Measurements from ENCODE around the gene NF1. TPM values are rescaled to one million over a fixed set of nuclear protein-coding genes. Genes with fewer than 3 reads are reported as not detected.

NF1 gene
- total RNA-seq, 4 donors from 2014 or later = 66.8 to 106 (median 95.6) TPM

DNA sequence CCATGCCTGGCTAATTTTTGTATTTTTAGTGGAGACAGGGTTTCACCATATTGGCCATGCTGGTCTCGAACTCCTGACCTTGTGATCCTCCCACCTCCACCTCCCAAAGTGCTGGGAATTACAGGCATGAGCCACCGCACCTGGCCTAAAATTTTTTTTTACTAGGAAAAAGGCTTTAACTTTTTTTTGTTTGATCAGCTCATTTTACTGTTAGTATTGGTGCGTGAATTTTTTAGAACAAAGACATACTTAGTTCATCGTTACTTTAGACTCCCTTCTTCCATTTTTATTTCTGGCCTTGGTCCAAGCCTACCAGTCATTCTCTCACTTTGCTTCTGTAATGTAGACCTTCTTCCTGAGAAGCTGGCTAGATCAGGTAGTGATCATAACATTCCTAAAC lies 271.3 kb downstream of the NF1 start:
- no peak overlapping the region for H3K27ac ChIP-seq
- peaks cover 0 to 25% (median 0%) of the 10 kb centered on the region in 3 donors for H3K36me3 ChIP-seq
- no peaks in the 10 kb centered on the region for H3K4me1 ChIP-seq
- no peak for DNase-seq
- H3K27me3 ChIP-seq = no peaks in the 10 kb centered on the region
- no peaks in the 10 kb centered on the region for H3K9me3 ChIP-seq
- TF ChIP-seq POLR2A (IDR thresholded peaks at IDR 0.05) = no peak
- TF ChIP-seq, protein P1, sequence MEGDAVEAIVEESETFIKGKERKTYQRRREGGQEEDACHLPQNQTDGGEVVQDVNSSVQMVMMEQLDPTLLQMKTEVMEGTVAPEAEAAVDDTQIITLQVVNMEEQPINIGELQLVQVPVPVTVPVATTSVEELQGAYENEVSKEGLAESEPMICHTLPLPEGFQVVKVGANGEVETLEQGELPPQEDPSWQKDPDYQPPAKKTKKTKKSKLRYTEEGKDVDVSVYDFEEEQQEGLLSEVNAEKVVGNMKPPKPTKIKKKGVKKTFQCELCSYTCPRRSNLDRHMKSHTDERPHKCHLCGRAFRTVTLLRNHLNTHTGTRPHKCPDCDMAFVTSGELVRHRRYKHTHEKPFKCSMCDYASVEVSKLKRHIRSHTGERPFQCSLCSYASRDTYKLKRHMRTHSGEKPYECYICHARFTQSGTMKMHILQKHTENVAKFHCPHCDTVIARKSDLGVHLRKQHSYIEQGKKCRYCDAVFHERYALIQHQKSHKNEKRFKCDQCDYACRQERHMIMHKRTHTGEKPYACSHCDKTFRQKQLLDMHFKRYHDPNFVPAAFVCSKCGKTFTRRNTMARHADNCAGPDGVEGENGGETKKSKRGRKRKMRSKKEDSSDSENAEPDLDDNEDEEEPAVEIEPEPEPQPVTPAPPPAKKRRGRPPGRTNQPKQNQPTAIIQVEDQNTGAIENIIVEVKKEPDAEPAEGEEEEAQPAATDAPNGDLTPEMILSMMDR (IDR thresholded peaks at IDR 0.05) = no peak
- no peak overlapping the region for H3K4me3 ChIP-seq

DNA sequence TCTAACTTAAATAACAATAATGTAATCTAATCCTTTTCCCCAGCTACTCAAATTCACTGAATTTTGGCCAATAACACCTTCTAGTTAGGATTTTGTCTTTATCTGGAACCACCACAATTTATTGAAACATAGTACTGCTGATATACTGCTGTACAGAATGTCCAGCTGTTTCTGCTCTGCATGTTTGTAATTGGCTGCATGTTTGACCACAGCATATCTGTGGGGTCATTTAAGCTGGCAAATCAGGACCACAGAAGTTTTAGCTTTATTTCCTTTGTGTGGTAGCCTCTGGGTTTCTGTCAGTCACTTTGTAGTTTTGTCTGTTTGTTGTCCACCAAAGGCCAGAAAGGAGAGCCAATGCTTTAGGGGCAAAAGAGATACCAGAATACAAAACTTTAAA lies 274.5 kb downstream of the NF1 start:
- DNase-seq = no peak
- Histone ChIP-seq H3K27me3 (no peaks in the 10 kb centered on the region), H3K9me3 (no peaks in the 10 kb centered on the region), H3K27ac (no peak overlapping the region), H3K36me3 (peaks cover 0 to 12% (median 0%) of the 10 kb centered on the region in 3 donors), H3K4me1 (peaks cover 0 to 10% (median 0%) of the 10 kb centered on the region in 4 donors), H3K4me3 (no peak overlapping the region)
- TF ChIP-seq, protein P1 (IDR thresholded peaks at IDR 0.05) = no peak
- TF ChIP-seq POLR2A (IDR thresholded peaks at IDR 0.05) = no peak

DNA sequence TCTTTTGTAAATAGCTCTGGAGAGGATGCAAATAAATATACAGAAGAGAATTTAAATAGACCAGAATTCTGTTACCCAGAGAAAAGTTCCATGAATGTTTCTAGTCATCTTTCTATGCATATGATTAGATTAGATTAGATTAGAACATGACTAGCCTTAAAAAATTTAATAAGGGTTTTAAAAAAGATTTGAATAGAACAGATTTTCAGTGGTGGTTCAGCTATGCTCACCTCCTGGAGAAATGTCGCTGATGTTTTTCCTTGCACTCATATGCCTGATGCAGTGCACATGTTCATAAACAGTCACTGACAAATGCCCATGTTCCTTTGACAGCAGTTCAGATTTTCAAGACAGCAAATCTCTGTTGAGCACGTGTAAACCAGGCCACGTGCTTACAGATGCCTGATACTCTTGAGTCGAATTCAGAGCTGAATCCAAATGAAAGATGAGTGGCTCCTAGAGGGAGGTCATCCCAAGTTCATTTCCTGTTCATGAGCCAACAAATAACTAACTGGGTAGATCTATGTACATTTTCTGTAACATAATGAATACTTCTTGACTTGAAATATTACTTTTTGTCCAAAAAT lies 276.8 kb downstream of the NF1 start:
- Histone ChIP-seq H3K9me3 (no peaks in the 10 kb centered on the region), H3K27me3 (no peaks in the 10 kb centered on the region), H3K4me1 (peaks cover 0 to 10% (median 0%) of the 10 kb centered on the region in 4 donors), H3K27ac (no peak overlapping the region), H3K36me3 (peaks cover 0 to 16% (median 0%) of the 10 kb centered on the region in 3 donors), H3K4me3 (no peak overlapping the region)
- DNase-seq = no peak
- TF ChIP-seq, protein P1 (IDR thresholded peaks at IDR 0.05) = no peak
- TF ChIP-seq POLR2A (IDR thresholded peaks at IDR 0.05) = no peak

DNA sequence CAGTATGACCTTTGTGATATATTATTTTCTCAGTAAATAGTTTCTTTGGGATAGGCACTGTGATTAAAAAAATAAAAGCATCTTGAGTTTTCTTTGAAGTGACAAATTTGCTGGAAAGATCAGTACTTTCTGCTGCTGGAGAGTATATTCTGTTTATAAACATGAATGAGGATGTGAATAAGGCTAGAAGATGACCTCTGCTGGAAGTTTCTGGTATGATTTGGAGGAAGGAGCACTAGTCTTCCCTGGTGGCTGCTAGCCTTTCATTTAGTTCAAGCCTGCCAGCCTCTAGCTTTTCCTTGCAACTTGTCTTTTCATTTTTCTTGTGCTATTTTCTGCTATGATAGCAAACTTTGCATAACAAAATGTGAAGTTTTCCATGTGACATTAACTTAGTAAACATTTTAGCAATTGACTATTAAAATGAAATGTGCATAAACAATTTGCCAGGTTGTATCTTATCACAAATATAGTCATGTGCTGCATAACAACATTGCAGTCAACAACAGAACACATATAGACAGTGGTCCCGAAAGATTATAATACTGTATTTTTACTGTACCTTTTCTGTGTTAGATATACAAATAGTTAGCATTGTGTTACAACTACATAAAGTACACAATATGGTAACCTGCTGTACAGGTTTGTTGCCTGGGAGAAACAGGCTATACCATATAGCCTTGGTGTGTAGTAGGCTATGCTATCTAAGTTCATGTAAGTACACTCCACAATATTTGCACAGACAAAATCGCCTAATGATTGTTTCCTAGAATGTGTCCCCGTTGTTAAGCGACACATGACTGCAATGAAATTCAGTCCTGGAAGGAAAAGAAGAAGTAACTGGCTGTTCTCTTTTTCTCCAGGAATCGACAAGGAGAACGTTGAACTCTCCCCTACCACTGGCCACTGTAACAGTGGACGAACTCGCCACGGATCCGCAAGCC lies 278.6 kb downstream of the NF1 start:
- H3K4me3 ChIP-seq = no peak overlapping the region
- DNase-seq = no peak
- no peaks in the 10 kb centered on the region for H3K27me3 ChIP-seq
- H3K27ac ChIP-seq = no peak overlapping the region
- H3K9me3 ChIP-seq = no peaks in the 10 kb centered on the region
- peaks cover 0 to 10% (median 0%) of the 10 kb centered on the region in 4 donors for H3K4me1 ChIP-seq
- H3K36me3 ChIP-seq = peaks cover 0 to 12% (median 0%) of the 10 kb centered on the region in 3 donors
- TF ChIP-seq, protein P1 (IDR thresholded peaks at IDR 0.05) = peak; percentile 1 to 68 (median 66)
- TF ChIP-seq POLR2A (IDR thresholded peaks at IDR 0.05) = no peak

GRCh38 chr17:31374094-31374447 lies 279.3 kb downstream of the NF1 start:
- TF ChIP-seq, protein P1 (IDR thresholded peaks at IDR 0.05) = no peak
- no peak for TF ChIP-seq POLR2A (IDR thresholded peaks at IDR 0.05)

More at GRCh38 chr17:31374094-31374447, 279.3 kb downstream of the NF1 start:
- peaks cover 0 to 10% (median 0%) of the 10 kb centered on the region in 4 donors for H3K4me1 ChIP-seq
- no peaks in the 10 kb centered on the region for H3K27me3 ChIP-seq
- no peak for DNase-seq
- no peak overlapping the region for H3K4me3 ChIP-seq
- peaks cover 0 to 18% (median 0%) of the 10 kb centered on the region in 3 donors for H3K36me3 ChIP-seq
- no peak overlapping the region for H3K27ac ChIP-seq
- no peaks in the 10 kb centered on the region for H3K9me3 ChIP-seq

All from Peyer's patch (tissue), 4 donors.